Measurements from ENCODE around the gene DCAF11.
A peak's percentile ranks its signal among the peaks of the same experiment; 100 is the strongest.
"Not testable (repeated sequence)": the region's sequence is repeated elsewhere in the genome, so short reads cannot be mapped to it uniquely, and the experiment has no call there.

Gene DCAF11

GRCh38 chr14:24098229-24098926 is 16.2 kb upstream of the DCAF11 start:
- DNase-seq = no peak

- DNase-seq = peak; percentile 53
These were observed 15.4 kb upstream of the DCAF11 start for GRCh38 chr14:24098927-24099813.

DNA sequence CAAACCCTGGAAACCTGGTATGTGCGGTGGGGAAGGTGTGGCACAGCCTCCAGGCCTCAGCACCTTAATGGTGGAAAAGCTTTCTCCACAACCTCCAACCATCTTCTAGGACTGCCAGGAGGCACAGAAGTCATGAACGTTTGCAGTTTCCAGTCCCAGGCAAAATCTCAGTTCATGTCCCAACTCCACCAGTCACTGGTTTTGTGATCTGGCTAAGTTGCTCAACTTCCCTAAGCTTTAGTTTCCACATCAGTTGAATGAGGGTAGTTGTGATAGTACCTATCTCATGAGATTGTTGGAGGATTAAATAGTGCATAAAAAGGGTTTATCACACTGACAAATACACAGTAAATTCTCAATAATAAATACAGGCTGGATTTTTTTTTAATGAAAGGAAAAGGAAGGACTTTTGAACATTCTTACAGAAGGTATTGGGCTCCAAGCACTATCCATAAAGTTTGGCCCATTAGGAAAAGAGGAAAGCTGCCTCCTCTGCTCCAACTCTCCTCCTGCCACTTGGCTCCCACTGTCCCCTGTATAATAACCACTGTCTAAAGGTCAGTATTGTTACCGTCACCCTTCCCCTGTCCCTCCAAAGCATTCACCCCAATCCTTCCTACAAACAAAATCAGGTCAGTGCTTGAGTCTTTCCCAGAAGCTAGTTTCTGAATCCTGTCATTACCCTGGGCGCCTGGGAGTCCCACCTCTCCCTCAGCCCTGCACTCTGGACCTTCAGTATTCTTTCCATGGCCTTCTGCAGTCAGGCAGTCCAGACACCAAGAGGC is 14.2 kb upstream of the DCAF11 start:
- DNase-seq = no peak

GRCh38 chr14:24100982-24101494 is 13.5 kb upstream of the DCAF11 start:
- DNase-seq = no peak

DNA sequence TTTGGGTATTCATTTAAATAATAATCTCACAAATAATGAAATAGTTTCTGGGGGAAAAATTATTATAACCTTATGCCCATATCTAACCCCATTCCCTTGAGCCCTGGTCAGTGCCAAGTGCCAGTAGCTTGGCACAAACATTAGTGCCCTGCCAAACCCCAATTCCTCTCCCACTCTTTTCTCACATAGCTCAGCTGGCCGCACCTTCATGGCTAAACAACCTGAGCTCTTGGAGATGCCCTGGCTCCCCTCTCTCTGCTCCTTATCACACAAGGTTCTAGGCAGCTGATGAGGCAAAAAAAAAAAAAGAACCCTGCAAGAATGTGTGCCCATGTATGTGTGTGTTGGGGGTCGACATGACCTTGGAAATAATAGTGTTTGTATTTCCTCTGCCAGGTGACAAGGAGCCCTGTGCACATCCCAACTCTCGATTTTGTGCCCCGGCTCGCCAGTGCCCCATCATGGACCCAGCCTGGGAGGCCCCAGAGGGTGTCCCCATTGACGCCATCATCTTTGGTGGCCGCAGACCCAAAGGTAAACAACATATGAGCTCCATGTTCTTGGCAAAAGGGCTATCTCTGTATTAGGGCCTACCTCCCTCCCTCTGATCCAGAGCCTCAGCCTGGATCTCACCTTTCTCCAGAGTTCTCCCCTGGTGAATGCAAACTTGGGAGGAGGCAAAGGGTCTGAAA is 12.1 kb upstream of the DCAF11 start:
- no peak for DNase-seq

DNA sequence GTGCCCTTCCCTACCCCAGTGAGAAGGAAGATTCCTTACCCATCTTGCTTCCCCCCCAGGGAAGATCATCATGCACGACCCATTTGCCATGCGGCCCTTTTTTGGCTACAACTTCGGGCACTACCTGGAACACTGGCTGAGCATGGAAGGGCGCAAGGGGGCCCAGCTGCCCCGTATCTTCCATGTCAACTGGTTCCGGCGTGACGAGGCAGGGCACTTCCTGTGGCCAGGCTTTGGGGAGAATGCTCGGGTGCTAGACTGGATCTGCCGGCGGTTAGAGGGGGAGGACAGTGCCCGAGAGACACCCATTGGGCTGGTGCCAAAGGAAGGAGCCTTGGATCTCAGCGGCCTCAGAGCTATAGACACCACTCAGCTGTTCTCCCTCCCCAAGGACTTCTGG is 11.1 kb upstream of the DCAF11 start:
- no peak for DNase-seq

DNA sequence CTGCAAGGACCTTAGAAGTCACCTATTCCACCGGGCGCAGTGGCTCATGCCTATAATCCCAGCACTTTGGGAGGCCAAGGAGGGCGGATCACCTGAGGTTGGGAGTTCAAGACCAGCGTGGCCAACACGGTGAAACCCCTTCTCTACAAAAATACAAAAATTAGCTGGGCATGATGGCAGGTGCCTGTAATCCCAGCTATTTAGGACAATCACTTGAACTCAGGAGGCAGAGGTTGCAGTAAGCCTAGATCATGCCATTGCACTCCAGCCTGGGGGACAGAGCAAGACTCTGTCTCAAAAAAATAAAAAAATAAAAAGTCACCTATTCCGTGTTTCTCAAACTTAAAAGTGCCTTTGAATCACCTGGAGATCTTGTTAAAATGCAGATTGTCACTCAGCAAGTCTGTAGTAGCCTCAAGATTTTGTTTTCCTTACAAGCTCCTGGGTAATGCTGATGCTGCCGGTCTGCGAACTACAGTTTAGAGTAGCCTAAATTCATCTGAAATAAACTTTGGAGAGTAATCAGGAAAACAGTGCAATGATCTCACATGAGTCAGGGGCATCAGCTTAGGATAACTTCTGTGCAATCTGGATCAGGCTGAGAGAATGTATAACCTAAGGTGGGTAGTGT is 8.9 kb upstream of the DCAF11 start:
- not testable (repeated sequence) for DNase-seq

DNA sequence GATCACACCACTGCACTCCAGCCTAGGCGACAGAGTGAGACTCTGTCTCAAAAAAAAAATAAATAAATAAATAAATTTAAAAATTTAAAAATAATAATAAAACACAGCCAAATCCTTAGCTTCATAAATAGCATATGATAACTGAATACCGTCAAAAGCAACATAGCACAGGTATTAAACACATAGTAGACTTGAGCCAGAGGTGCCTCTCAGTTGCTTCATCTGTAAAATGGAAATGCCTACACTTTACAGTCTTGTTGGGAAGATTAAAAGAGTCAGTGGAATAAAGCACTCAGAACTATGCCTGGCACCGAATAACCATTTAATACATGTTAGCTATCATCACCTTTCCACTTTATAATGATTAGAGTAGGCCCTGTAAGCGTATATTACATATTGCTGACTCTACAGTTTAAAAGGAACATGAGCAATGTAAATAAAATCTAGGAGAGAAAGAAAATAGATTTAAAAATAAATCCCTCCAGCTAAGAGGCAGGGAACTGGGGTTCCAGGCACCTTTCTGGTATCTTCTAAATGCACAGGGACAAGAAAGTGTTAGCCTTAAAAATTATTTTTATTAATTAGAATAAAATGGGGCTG is 7.8 kb upstream of the DCAF11 start:
- no peak for DNase-seq

DNA sequence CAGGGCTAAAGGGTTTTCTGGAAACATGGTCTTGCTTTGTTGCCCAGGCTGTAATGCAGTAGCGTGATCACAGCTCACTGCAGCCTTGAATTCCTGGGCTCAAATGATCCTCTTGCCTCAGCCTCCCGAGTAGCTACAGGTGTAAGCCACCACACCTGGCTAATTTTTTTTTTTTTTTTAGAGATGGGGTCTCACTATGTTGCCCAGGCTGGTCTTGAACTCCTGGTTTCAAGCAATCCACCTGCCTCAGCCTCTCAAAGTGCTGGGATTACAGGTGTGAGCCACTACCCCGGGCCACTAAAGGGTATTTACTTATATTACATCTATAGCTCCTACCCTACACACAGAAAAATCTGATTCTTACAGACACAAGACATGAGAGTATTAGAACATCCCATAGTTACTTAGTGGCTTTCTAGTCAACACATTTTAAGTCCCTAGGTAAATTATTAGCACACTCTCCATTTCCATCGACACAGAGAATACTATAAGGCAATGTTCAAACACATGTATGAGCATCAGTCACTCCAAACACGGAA is 6.2 kb upstream of the DCAF11 start:
- DNase-seq = no peak

GRCh38 chr14:24110060-24110459 is 4.5 kb upstream of the DCAF11 start:
- no peak for DNase-seq

GRCh38 chr14:24110523-24110922 is 4.1 kb upstream of the DCAF11 start:
- DNase-seq = no peak

DNA sequence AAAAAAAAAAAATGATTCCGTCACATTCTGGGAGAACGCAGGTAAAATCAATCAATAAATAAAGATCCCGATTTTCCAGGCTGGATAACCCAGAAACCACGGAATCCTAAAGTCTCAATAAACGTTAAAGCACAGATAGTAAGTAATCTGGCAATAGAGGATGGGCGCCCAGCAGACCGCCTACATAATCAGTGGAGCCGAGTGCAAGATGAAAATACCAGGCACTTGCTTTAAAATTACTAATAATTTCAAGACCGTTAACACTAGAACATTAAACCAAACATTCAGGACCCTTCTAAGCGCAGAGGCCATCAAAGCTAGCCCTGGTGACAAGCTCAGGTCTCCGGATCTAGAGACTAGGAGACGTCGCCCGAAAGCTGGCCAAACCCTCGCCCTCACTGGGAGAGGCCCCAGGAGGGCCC is 1.2 kb upstream of the DCAF11 start:
- DNase-seq = no peak

DNA sequence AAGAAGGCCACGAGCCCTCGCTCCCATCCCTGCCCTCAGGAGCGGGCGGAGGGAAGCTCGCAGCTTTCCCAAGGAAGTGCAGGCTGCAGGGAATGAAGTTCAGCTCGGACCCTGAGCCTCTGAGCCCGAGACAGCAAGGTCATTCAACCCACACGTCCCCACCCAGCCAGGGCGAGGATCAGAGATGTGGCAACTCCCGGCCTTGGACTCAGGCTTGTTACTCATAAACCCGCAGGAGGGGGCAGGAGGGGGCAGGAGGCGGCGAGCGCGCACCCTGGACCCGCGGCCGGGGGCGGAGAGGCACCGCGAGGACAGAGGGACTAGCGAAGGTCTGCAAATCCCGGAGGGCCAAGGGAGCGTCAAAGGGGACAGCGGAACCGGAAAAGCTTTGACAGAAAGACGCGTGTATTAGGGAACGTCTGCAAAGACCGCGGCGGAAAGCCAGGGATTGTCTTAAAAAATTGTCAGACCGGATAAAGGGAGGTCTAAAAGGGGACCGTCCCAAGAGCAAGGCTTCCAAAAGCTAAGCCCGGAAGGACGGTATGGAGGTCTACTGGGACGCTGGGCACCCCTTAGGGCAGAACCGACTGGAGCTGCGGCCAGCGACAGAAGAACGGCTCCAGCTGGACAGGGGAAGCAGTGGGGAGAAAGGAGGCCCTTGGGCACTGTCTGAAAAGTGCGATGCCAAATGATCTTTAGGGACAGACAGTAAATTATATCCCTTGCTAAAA is 611 bp upstream of the DCAF11 start:
- peak; percentile 92 for DNase-seq

- DNase-seq = peak; percentile 46
These were observed 998 bp downstream of the DCAF11 start for GRCh38 chr14:24115422-24116127.

DNA sequence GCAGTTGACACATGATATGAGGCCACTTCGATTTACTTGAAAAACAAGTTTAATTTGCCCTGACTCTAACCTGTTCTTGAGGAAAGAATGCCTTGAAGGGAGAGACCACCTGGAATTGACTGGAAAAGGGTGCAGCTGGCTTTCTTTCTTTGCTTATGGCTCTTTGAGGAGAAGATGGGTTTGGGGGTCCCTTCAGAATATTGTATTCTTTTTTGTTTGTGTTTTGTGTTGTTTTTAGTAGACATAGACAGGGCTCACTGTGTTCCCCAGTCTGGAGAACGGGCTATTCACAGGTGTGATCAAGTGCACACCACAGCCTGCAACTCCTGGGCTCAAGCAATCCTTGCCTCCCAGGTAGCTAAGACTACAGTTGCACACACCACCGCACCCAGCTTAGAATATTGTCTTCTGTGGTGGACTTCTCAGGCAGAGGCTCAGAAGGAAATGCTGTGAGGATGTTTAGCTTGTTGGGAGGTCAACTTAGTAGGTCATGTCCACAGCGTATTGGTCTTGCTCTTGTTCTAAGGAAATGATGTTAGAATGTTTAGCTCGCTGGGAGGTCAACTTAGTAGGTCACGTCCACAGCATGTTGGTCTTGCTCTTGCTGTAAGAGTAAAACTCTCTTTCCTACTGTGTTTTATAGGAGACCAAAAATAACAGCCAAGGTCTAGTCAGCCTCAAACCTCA is 1.7 kb downstream of the DCAF11 start:
- DNase-seq = no peak

GRCh38 chr14:24117179-24117578 is 2.6 kb downstream of the DCAF11 start:
- no peak for DNase-seq

DNA sequence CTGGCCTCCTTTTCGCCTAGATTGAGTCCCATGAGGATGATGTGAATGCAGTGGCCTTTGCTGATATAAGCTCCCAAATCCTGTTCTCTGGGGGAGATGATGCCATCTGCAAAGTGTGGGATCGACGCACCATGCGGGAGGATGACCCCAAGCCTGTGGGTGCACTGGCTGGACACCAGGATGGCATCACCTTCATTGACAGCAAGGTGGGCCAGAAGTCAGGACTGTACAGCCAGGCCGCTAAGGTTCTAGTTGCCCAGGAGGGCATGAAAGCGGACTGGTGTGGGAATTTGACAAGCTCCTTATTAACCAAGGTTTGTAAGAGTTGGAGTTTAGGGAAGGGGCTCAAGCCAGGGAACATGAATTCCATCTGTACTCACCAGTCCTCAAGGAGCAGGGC is 5.1 kb downstream of the DCAF11 start:
- no peak for DNase-seq

DNA sequence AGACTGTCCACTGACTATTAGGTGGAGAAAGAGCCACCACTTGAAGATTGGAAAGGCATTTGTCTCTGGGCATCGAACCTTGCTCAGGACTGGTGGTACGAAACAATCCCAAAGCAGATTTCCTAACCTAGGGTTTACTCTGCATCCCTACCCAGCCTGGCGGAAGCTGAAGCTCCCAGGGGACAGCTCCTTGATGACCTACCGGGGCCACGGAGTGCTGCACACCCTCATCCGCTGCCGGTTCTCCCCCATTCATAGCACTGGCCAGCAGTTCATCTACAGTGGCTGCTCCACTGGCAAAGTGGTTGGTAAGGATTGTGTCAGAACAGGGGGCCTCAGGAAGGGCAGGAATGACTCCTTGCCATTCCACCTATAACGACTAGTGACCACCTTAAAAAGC is 6.6 kb downstream of the DCAF11 start:
- DNase-seq = no peak

GRCh38 chr14:24122416-24122815 is 7.8 kb downstream of the DCAF11 start:
- DNase-seq = no peak

All from NCI-H69 (cell line).